Tibial artery (tissue), 4 donors: ENCODE data around the gene LY6G6C.

Experiments
- DNase-seq, 2 donors: peaks; one replicate each; pipeline ENCODE4 v3.0.0-alpha.2; 2019
- H3K27ac ChIP-seq, 2 donors: fragments of 200-600 bp; sonication (generic) in 1 of 2; 1 replicate in 1 of 2; 2 replicates in 1 of 2; pipeline ENCODE4 v1.5.1; 2018 to 2019; ENCODE audit warnings: mild to moderate bottlenecking in 1 of 2
- H3K27me3 ChIP-seq, 2 donors: fragments of 200-600 bp; sonication (generic) in 1 of 2; one replicate each; pipeline versions ENCODE4 v1.5.1 to v1.6.0; 2016 to 2019
- H3K36me3 ChIP-seq, 3 donors: fragments of 200-600 bp; sonication (generic) in 2 of 3; one replicate each; pipeline ENCODE4 v1.5.1; 2016 to 2019; ENCODE audit warnings: mild to moderate bottlenecking in 2 of 3
- H3K4me1 ChIP-seq, 4 donors: fragments of 200-600 bp; sonication (generic) in 2 of 4; 1 replicate in 3 of 4; 2 replicates in 1 of 4; pipeline ENCODE4 v1.5.1; 2016 to 2019
- H3K4me3 ChIP-seq, 2 donors: fragments of 200-600 bp; sonication (generic) in 1 of 2; 1 replicate in 1 of 2; 2 replicates in 1 of 2; pipeline ENCODE4 v1.5.1; 2018 to 2019; ENCODE audit warnings: mild to moderate bottlenecking in 2 of 2
- H3K9me3 ChIP-seq, 3 donors: fragments of 200-600 bp; sonication (generic) in 1 of 3; one replicate each; pipeline ENCODE4 v1.5.1; 2016 to 2019
- CTCF ChIP-seq, 2 experiments: fragments of 200-600 bp in 1 of 2; fragments of 450-650 bp in 1 of 2; IDR thresholded peaks; one replicate each; pipeline ENCODE4 v1.5.1; 2017 to 2019; ENCODE audit warnings: antibody characterized with exemption in 2 of 2, mild to moderate bottlenecking in 1 of 2, moderate library complexity in 1 of 2
- intact Hi-C: fragments of 100-400 bp; cut with DNase I; formaldehyde crosslinking; loops from one replicate; pipeline ENCODE4 v1.15.0; 2023; ENCODE audit warnings: low total_unique reads

The LY6G6C gene

GRCh38 chr6:31762878-31763618, 41.5 kb upstream of the LY6G6C start:
- Histone ChIP-seq H3K27ac (no peak overlapping the region), H3K4me3 (no peak overlapping the region), H3K4me1 (peaks cover 0 to 7% (median 3%) of the 10 kb centered on the region in 4 donors), H3K9me3 (no peaks in the 10 kb centered on the region), H3K27me3 (peaks cover 0 to 12% of the 10 kb centered on the region in 2 donors), H3K36me3 (peaks cover 0 to 19% (median 0%) of the 10 kb centered on the region in 3 donors)
- intact Hi-C loops: no loop called here
- no peak for DNase-seq
- TF ChIP-seq CTCF (IDR thresholded peaks at IDR 0.05): no peak

- no peak for DNase-seq
- H3K4me1 ChIP-seq: peaks cover 0 to 7% (median 3%) of the 10 kb centered on the region in 4 donors
- peaks cover 0 to 12% of the 10 kb centered on the region in 2 donors for H3K27me3 ChIP-seq
- intact Hi-C loops: no loop called here
- H3K9me3 ChIP-seq: no peaks in the 10 kb centered on the region
- no peak within 1 kb of the TSS for H3K4me3 ChIP-seq
- H3K27ac ChIP-seq: no peak within 1 kb of the TSS
- TF ChIP-seq CTCF (IDR thresholded peaks at IDR 0.05): no peak
- H3K36me3 ChIP-seq: peaks cover 0 to 19% (median 0%) of the 10 kb centered on the region in 3 donors
Measured at GRCh38 chr6:31762356-31762755, 40.8 kb upstream of the LY6G6C start, which contains the start of gene SAPCD1. Gene SAPCD1, plus strand, starts transcription at chr6:31762656. Its CDS starts 399 bp downstream, at chr6:31763055.

- peaks cover 0 to 4% (median 2%) of the 10 kb centered on the region in 4 donors for H3K4me1 ChIP-seq
- H3K36me3 ChIP-seq: peaks cover 0 to 19% (median 0%) of the 10 kb centered on the region in 3 donors
- H3K4me3 ChIP-seq: no peak overlapping the region
- intact Hi-C loops: no loop called here
- no peaks in the 10 kb centered on the region for H3K9me3 ChIP-seq
- no peak for DNase-seq
- H3K27ac ChIP-seq: no peak overlapping the region
- TF ChIP-seq CTCF (IDR thresholded peaks at IDR 0.05): no peak
- H3K27me3 ChIP-seq: peaks cover 0 to 10% of the 10 kb centered on the region in 2 donors
Measured at GRCh38 chr6:31761343-31761742, 39.8 kb upstream of the LY6G6C start.

- peaks cover 0 to 19% (median 0%) of the 10 kb centered on the region in 3 donors for H3K36me3 ChIP-seq
- DNase-seq: no peak
- intact Hi-C loops: no loop called here
- TF ChIP-seq CTCF (IDR thresholded peaks at IDR 0.05): no peak
- no peaks in the 10 kb centered on the region for H3K4me1 ChIP-seq
- H3K9me3 ChIP-seq: no peaks in the 10 kb centered on the region
- no peak overlapping the region for H3K27ac ChIP-seq
- no peak overlapping the region for H3K4me3 ChIP-seq
- peaks cover 0 to 4% of the 10 kb centered on the region in 2 donors for H3K27me3 ChIP-seq
Measured at GRCh38 chr6:31760790-31761189, 39.2 kb upstream of the LY6G6C start.

- intact Hi-C loops: no loop called here
- peaks cover 0 to 19% (median 0%) of the 10 kb centered on the region in 3 donors for H3K36me3 ChIP-seq
- H3K9me3 ChIP-seq: no peaks in the 10 kb centered on the region
- no peak overlapping the region for H3K4me3 ChIP-seq
- no peaks in the 10 kb centered on the region for H3K4me1 ChIP-seq
- no peaks in the 10 kb centered on the region for H3K27me3 ChIP-seq
- no peak overlapping the region for H3K27ac ChIP-seq
- no peak for DNase-seq
- TF ChIP-seq CTCF (IDR thresholded peaks at IDR 0.05): no peak
Measured at GRCh38 chr6:31758281-31758680, 36.7 kb upstream of the LY6G6C start.
